ENCODE data around the gene DBH. TPM values are rescaled to one million over a fixed set of nuclear protein-coding genes. Genes with fewer than 3 reads are reported as not detected.

The DBH gene
- total RNA-seq (2016; rRNA removed; fragmentation: Illumina TruSeq; extraction: Trizol) (not detected in 2 replicates), polyA plus RNA-seq (2011; rRNA removed) (not detected in 2 replicates), polyA minus RNA-seq (2011; rRNA and poly(A)+ RNA removed; ENCODE audit: low replicate concordance) (not detected in 2 replicates), Bru-seq, nascent RNA (not detected), BruChase-seq, experiment 1, labeled RNA remaining after a 6-hour chase (not detected), BruChase-seq, experiment 2, labeled RNA remaining after a 2-hour chase (not detected)
- total RNA-seq (2016; cell fraction: cytosol; rRNA removed; fragmentation: Illumina TruSeq; extraction: Trizol; ENCODE audit: low read depth) = not detected in 2 replicates
- not detected in 2 replicates for total RNA-seq (2016; cell fraction: insoluble cytoplasmic fraction; rRNA removed; fragmentation: Illumina TruSeq; extraction: Trizol)
- total RNA-seq (2016; cell fraction: membrane; rRNA removed; fragmentation: Illumina TruSeq; extraction: Trizol) = not detected in 2 replicates
- total RNA-seq (2016; cell fraction: nucleus; rRNA removed; fragmentation: Illumina TruSeq; extraction: Trizol) = not detected in 2 replicates
- not detected in 2 replicates for polyA plus RNA-seq (2011; cell fraction: cytosol; rRNA removed)
- not detected in 2 replicates for polyA plus RNA-seq (2011; cell fraction: nucleus; rRNA removed)
- polyA plus RNA-seq (2012) = 1.5 and 1.6 TPM in 2 replicates
- polyA plus RNA-seq (2016; cell fraction: cytosol; fragmentation: Illumina TruSeq; extraction: Trizol; ENCODE audit: low read depth) = not detected in 2 replicates
- polyA plus RNA-seq (2016; cell fraction: insoluble cytoplasmic fraction; fragmentation: Illumina TruSeq; extraction: Trizol; ENCODE audit: low read depth) = not detected in 2 replicates
- not detected in 2 replicates for polyA plus RNA-seq (2016; cell fraction: membrane; fragmentation: Illumina TruSeq; extraction: Trizol; ENCODE audit: low read depth)
- polyA plus RNA-seq (2016; cell fraction: nucleus; fragmentation: Illumina TruSeq; extraction: Trizol; ENCODE audit: insufficient read depth, low read depth) = not detected in 2 replicates
- not detected in 2 replicates for polyA minus RNA-seq (2011; cell fraction: cytosol; rRNA and poly(A)+ RNA removed)
- not detected in 2 replicates for polyA minus RNA-seq (2011; cell fraction: nucleus; rRNA and poly(A)+ RNA removed)
- long read RNA-seq, experiment 1 = 0 reads
- long read RNA-seq, experiment 2 = 0 reads

DNA sequence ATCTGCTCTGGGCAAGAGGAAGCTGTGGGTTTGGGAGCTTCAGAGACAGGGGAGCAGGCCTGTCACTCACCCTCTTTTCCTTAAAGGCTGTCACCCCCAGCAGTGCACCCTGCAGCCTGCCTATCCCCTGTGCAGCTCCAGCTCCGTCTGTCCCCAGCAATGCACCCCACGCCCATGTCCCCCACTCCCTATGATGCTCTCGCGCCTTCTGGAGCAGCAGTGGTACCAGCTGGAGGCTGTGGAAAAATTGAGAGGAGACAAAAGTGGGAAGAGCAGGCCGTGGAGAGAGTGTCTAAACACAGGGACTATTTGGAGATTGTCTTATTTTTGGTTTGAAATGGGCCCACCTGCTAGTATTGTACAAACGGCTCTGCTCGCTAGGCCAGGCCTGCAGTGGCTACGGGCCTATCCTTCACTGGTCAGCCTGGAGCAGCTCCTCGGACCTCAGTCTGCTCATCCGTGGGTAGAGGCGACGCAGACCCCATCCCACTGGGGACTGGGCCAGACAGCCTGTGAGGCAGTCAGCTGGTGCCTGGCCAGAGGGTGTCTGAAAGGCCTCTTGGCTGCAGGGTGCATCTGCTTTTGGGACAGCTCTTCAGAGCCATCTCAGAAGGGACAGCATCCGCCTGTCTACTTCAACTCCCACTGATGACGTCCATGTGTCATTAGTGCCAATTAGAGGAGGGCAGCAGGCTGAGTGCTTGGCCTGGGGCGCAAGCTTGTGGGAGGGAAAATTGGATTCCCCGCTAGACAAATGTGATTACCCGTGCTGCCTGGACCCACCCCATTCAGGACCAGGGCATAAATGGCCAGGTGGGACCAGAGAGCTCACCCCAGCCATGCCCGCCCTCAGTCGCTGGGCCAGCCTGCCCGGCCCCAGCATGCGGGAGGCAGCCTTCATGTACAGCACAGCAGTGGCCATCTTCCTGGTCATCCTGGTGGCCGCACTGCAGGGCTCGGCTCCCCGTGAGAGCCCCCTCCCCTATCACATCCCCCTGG lies at the start of gene DBH:
Gene DBH, plus strand, starts transcription at position 831 of the 999 bp plus-strand sequence. Its CDS starts 9 bp downstream, at position 840.
- peaks cover 28 to 95% of the 10 kb centered on the region in 2 experiments for H3K27me3 ChIP-seq (ENCODE audit: control insufficient read depth in 1 of 2, insufficient read depth in 2 of 2, low read length in 2 of 2)
- in situ Hi-C loops (cut with HindIII; ENCODE audit: extremely low pct_ligation_motif_present, low pct_unique_long_range_greater_than_20kb) = no loop called here
- H3K9me3 ChIP-seq (ENCODE audit: low read length) = no peaks in the 10 kb centered on the region
- no peak within 1 kb of the TSS for H3K4me3 ChIP-seq (replicated peaks in 1 of 3; ENCODE audit: insufficient read depth in 1 of 3, low read depth in 2 of 3, low read length in 3 of 3)
- intact Hi-C loops (cut with micrococcal nuclease; ENCODE audit: unreplicated experiment) = no loop called here
- ChIA-PET POLR2A (no interaction called here), CTCF (ENCODE audit: low intra/inter-chr PET ratio, low total read pairs) (no interaction called here)
- no peak within 1 kb of the TSS for H2AFZ ChIP-seq (ENCODE audit: low read length)
- no peak within 1 kb of the TSS for H3K27ac ChIP-seq (ENCODE audit: extremely low read length, insufficient read depth, low read length)
- no peak within 1 kb of the TSS for H3K4me2 ChIP-seq (ENCODE audit: low read depth, low read length)
- H3K4me1 ChIP-seq (ENCODE audit: insufficient read depth, low read length) = no peaks in the 10 kb centered on the region
- DNase-seq (ENCODE audit: low spot score) (no peak), FAIRE-seq (no peak), ATAC-seq (no peak)
- peaks cover 6% of the 10 kb centered on the region; the same call in 1 of the 2 replicates for H4K20me1 ChIP-seq (ENCODE audit: insufficient read depth, low read length)
- TF ChIP-seq TP53 (CRISPR knock-in tag; conservative IDR thresholded peaks at IDR 0.05) (no peak), ZNF253 (CRISPR knock-in tag; IDR thresholded peaks at IDR 0.05; ENCODE audit: borderline replicate concordance) (no peak), FOXA3 (CRISPR knock-in tag; IDR thresholded peaks at IDR 0.05) (no peak), NFATC3 (CRISPR knock-in tag; IDR thresholded peaks at IDR 0.05) (no peak), NBN (conservative IDR thresholded peaks at IDR 0.05) (no peak), ZNF431 (CRISPR knock-in tag; IDR thresholded peaks at IDR 0.05; ENCODE audit: borderline replicate concordance, low read depth) (no peak), ZNF615 (CRISPR knock-in tag; IDR thresholded peaks at IDR 0.05; ENCODE audit: borderline replicate concordance) (no peak), GATAD1 (CRISPR knock-in tag; IDR thresholded peaks at IDR 0.05) (no peak), MAFK (conservative IDR thresholded peaks at IDR 0.05 in 1 of 2, IDR thresholded peaks at IDR 0.05 in 1 of 2; ENCODE audit: low read length in 2 of 2) (no peak), TBP (CRISPR knock-in tag; IDR thresholded peaks at IDR 0.05) (no peak)
- TF ChIP-seq, protein P1, sequence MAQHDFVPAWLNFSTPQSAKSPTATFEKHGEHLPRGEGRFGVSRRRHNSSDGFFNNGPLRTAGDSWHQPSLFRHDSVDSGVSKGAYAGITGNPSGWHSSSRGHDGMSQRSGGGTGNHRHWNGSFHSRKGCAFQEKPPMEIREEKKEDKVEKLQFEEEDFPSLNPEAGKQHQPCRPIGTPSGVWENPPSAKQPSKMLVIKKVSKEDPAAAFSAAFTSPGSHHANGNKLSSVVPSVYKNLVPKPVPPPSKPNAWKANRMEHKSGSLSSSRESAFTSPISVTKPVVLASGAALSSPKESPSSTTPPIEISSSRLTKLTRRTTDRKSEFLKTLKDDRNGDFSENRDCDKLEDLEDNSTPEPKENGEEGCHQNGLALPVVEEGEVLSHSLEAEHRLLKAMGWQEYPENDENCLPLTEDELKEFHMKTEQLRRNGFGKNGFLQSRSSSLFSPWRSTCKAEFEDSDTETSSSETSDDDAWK (CRISPR knock-in tag; IDR thresholded peaks at IDR 0.05) = no peak
- TF ChIP-seq, protein P2, sequence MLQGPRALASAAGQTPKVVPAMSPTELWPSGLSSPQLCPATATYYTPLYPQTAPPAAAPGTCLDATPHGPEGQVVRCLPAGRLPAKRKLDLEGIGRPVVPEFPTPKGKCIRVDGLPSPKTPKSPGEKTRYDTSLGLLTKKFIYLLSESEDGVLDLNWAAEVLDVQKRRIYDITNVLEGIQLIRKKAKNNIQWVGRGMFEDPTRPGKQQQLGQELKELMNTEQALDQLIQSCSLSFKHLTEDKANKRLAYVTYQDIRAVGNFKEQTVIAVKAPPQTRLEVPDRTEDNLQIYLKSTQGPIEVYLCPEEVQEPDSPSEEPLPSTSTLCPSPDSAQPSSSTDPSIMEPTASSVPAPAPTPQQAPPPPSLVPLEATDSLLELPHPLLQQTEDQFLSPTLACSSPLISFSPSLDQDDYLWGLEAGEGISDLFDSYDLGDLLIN (CRISPR knock-in tag; IDR thresholded peaks at IDR 0.05; ENCODE audit: borderline replicate concordance) = no peak
- no peaks in the 10 kb centered on the region for H3K79me2 ChIP-seq (ENCODE audit: insufficient read depth, low read length)
- H3K36me3 ChIP-seq (replicated peaks in 1 of 2; ENCODE audit: control insufficient read depth in 1 of 2, insufficient read depth in 2 of 2, low read length in 2 of 2) = no peaks in the 10 kb centered on the region
- H3K9ac ChIP-seq (ENCODE audit: insufficient read depth, low read depth, low read length) = no peak within 1 kb of the TSS
- BruUV-seq (replicated peaks) = no TSS peak
- 41% methylated on average over 8 of the region's 24 CpGs for WGBS (ENCODE audit: low lambda C conversion rate)

Measured in HepG2 (cell line).